Loucy (cell line): Measurements from ENCODE around the gene SLFN13.

Experiments
- H2AFZ ChIP-seq: fragments of 200-600 bp; sonication (generic); 2 replicates; pipeline ENCODE4 v1.6.0; 2016; ENCODE audit warnings: antibody characterized with exemption, mild to moderate bottlenecking, low read length, moderate library complexity
- H3F3A ChIP-seq: fragments of 200-600 bp; 2 replicates; pipeline ENCODE4 v1.6.0; 2016; ENCODE audit warnings: antibody characterized with exemption, low read depth, mild to moderate bottlenecking
- H3K27me3 ChIP-seq: fragments of 200-600 bp; sonication (generic); 2 replicates; pipeline ENCODE4 v1.6.1; 2014; ENCODE audit warnings: low read length, mild to moderate bottlenecking; ENCODE audit not compliant: insufficient read depth, poor library complexity, severe bottlenecking
- H3K36me3 ChIP-seq: fragments of 200-600 bp; sonication (generic); 2 replicates; pipeline ENCODE4 v1.6.1; 2016; ENCODE audit warnings: low read length; ENCODE audit not compliant: insufficient read depth
- H3K4me1 ChIP-seq: fragments of 200-600 bp; sonication (generic); 2 replicates; pipeline ENCODE4 v1.5.1; 2014; ENCODE audit warnings: low read length, mild to moderate bottlenecking; ENCODE audit not compliant: insufficient read depth, poor library complexity, severe bottlenecking
- H3K4me2 ChIP-seq: fragments of 200-600 bp; sonication (generic); 2 replicates; pipeline ENCODE4 v1.6.0; 2014; ENCODE audit warnings: antibody characterized with exemption, low read length, low read depth, mild to moderate bottlenecking; ENCODE audit not compliant: poor library complexity, severe bottlenecking
- H3K4me3 ChIP-seq: fragments of 200-600 bp; sonication (generic); 2 replicates; pipeline ENCODE4 v1.5.1; 2014; ENCODE audit warnings: low read length, mild to moderate bottlenecking, mixed read lengths; ENCODE audit not compliant: poor library complexity, severe bottlenecking
- H3K79me2 ChIP-seq: fragments of 200-600 bp; sonication (generic); 2 replicates; pipeline ENCODE4 v1.6.1; 2014; ENCODE audit warnings: low read length; ENCODE audit not compliant: insufficient read depth
- H3K9ac ChIP-seq: fragments of 200-600 bp; sonication (generic); 2 replicates; pipeline ENCODE4 v1.6.0; 2014; ENCODE audit warnings: mild to moderate bottlenecking, low read depth, low read length, moderate library complexity; ENCODE audit not compliant: poor library complexity, severe bottlenecking
- H3K9me2 ChIP-seq: fragments of 200-600 bp; sonication (generic); replicated peaks from 2 replicates; pipeline ENCODE4 v1.6.1; 2016; ENCODE audit warnings: low read depth, low read length, mixed read lengths
- H3K9me3 ChIP-seq: fragments of 200-600 bp; sonication (generic); 2 replicates; pipeline ENCODE4 v1.6.1; 2014; ENCODE audit warnings: mild to moderate bottlenecking, antibody characterized with exemption, low read length, low read depth; ENCODE audit not compliant: insufficient read depth
- H4K20me1 ChIP-seq: fragments of 200-600 bp; sonication (generic); 2 replicates; pipeline ENCODE4 v1.6.0; 2014; ENCODE audit warnings: antibody characterized with exemption, low read length, mild to moderate bottlenecking; ENCODE audit not compliant: insufficient read depth, poor library complexity, severe bottlenecking
- CTCF ChIP-seq: fragments of 200-600 bp; sonication (generic); conservative IDR thresholded peaks from 2 replicates; pipeline ENCODE4 v1.5.1; 2014; ENCODE audit warnings: mild to moderate bottlenecking, antibody characterized with exemption, low read length
- EZH2phosphoT487 ChIP-seq: fragments of 200-600 bp; IDR thresholded peaks from 2 replicates; pipeline ENCODE4 v1.6.1; 2018; ENCODE audit warnings: antibody characterized with exemption, mild to moderate bottlenecking, moderate library complexity, borderline replicate concordance

SLFN13 gene

GRCh38 chr17:35387496-35387895, 61.1 kb downstream of the SLFN13 start:
- Histone ChIP-seq H3K9me3 (no peaks in the 10 kb centered on the region), H3K4me2 (no peak overlapping the region), H4K20me1 (no peaks in the 10 kb centered on the region), H3K9me2 (no peaks in the 10 kb centered on the region), H3K79me2 (no peaks in the 10 kb centered on the region), H3K36me3 (no peaks in the 10 kb centered on the region), H3K4me1 (no peaks in the 10 kb centered on the region), H3K4me3 (no peak overlapping the region), H3K27me3 (no peaks in the 10 kb centered on the region), H3F3A (no peaks in the 10 kb centered on the region), H3K9ac (no peak overlapping the region), H2AFZ (no peak overlapping the region)
- TF ChIP-seq EZH2phosphoT487 (no peak), CTCF (no peak)
